B cell (primary cell): ENCODE results near the gene ATF6B. TPM values are rescaled to one million over a fixed set of nuclear protein-coding genes. Genes with fewer than 3 reads are reported as not detected.

ENCODE experiments used
- ATAC-seq: fragments of 200-7000 bp; cut with Tn5 transposase; one replicate; pipeline ENCODE4 v1.10.0; 2021; ENCODE audit warnings: low read depth, mild to moderate bottlenecking, moderate number of reproducible peaks, moderate library complexity
- CTCF ChIA-PET: fragments of 350-600 bp; sonication (Branson Sonifier 250); formaldehyde crosslinking; loops from one replicate; lab custom pipeline; 2021; ENCODE audit warnings: antibody characterized with exemption, inconsistent platforms; lab: Charles Lee
- POLR2A ChIA-PET: fragments of 350-600 bp; sonication (Branson Sonifier 250); formaldehyde crosslinking; loops from one replicate; lab custom pipeline; 2021; ENCODE audit warnings: antibody characterized with exemption; lab: Charles Lee
- DNase-seq: peaks from one replicate; pipeline ENCODE4 v3.0.0; 2013
- H2AFZ ChIP-seq: 2 replicates; pipeline ENCODE4 v1.6.1; 2012; ENCODE audit warnings: mild to moderate bottlenecking, low read depth, low read length; ENCODE audit not compliant: insufficient read depth, poor library complexity, severe bottlenecking
- H3K27ac ChIP-seq, 2 donors: 1 replicate in 1 of 2; 2 replicates in 1 of 2; pipeline ENCODE4 v1.5.1; 2012 to 2013; ENCODE audit warnings: low read length in 2 of 2, mild to moderate bottlenecking in 2 of 2, moderate library complexity in 1 of 2
- H3K27me3 ChIP-seq, 4 experiments: fragments of 200-600 bp in 1 of 4; sonication (generic) in 1 of 4; replicated peaks in 1 of 4; 1 replicate in 2 of 4; 2 replicates in 2 of 4; pipeline versions ENCODE4 v1.6.1 to v1.7.0; 2013 to 2016; ENCODE audit warnings: low read length in 3 of 4, mild to moderate bottlenecking in 2 of 4, mixed read lengths in 1 of 4, moderate library complexity in 1 of 4; ENCODE audit not compliant: insufficient read depth in 4 of 4, control insufficient read depth in 3 of 4; ENCODE audit errors: control extremely low read depth in 1 of 4
- H3K36me3 ChIP-seq, 2 experiments: replicated peaks in 1 of 2; 1 replicate in 1 of 2; 2 replicates in 1 of 2; pipeline versions ENCODE4 v1.6.1 to v1.7.1; 2013; ENCODE audit warnings: low read length in 1 of 2; ENCODE audit not compliant: insufficient read depth in 2 of 2, control insufficient read depth in 1 of 2; ENCODE audit errors: control extremely low read depth in 1 of 2, extremely low read depth in 1 of 2
- H3K4me1 ChIP-seq, 2 donors: fragments of 200-600 bp in 1 of 2; sonication (generic) in 1 of 2; 1 replicate in 1 of 2; 2 replicates in 1 of 2; pipeline versions ENCODE4 v1.5.1 to v1.6.1; 2013 to 2017; ENCODE audit warnings: low read length in 2 of 2; ENCODE audit not compliant: control insufficient read depth in 2 of 2, insufficient read depth in 2 of 2
- H3K4me2 ChIP-seq: replicated peaks from 2 replicates; pipeline ENCODE3; 2012; ENCODE audit warnings: mild to moderate bottlenecking, low read depth, low read length; ENCODE audit not compliant: poor library complexity, severe bottlenecking
- H3K4me3 ChIP-seq, 5 experiments: fragments of 200-600 bp in 1 of 5; sonication (generic) in 1 of 5; 1 replicate in 3 of 5; 2 replicates in 2 of 5; pipeline versions ENCODE4 v1.5.1 to v1.7.0; 2011 to 2016; ENCODE audit warnings: low read length in 4 of 5, mild to moderate bottlenecking in 4 of 5, low read depth in 2 of 5, control low read depth in 1 of 5, moderate library complexity in 1 of 5; ENCODE audit not compliant: insufficient read depth in 1 of 5; ENCODE audit errors: control extremely low read depth in 1 of 5, extremely low read depth in 1 of 5
- H3K79me2 ChIP-seq: fragments of 200-600 bp; sonication (generic); one replicate; pipeline ENCODE4 v1.6.0; 2016; ENCODE audit warnings: low read length; ENCODE audit not compliant: control insufficient read depth, insufficient read depth
- H3K9ac ChIP-seq: fragments of 200-600 bp; sonication (generic); 2 replicates; pipeline ENCODE4 v1.6.1; 2017; ENCODE audit warnings: mild to moderate bottlenecking, low read length, moderate library complexity
- H3K9me3 ChIP-seq, 3 donors: one replicate each; pipeline versions ENCODE4 v1.6.1 to v1.7.1; 2013; ENCODE audit warnings: low read length in 2 of 3; ENCODE audit not compliant: control insufficient read depth in 2 of 3, insufficient read depth in 1 of 3; ENCODE audit errors: control extremely low read depth in 1 of 3
- H4K20me1 ChIP-seq: 2 replicates; pipeline ENCODE4 v1.6.0; 2012; ENCODE audit warnings: mild to moderate bottlenecking, low read length; ENCODE audit not compliant: insufficient read depth, control insufficient read depth, poor library complexity, severe bottlenecking
- H3K27ac Mint-ChIP-seq: one replicate; pipeline ENCODE4 v1.8.0; 2021; ENCODE audit warnings: mixed read lengths
- H3K27me3 Mint-ChIP-seq: one replicate; pipeline ENCODE4 v1.8.0; 2021; ENCODE audit warnings: mixed read lengths
- H3K4me1 Mint-ChIP-seq: one replicate; pipeline ENCODE4 v1.8.0; 2021; ENCODE audit warnings: mixed read lengths
- H3K4me3 Mint-ChIP-seq: one replicate; pipeline ENCODE4 v1.8.0; 2021; ENCODE audit warnings: mixed read lengths
- H3K9me3 Mint-ChIP-seq: one replicate; pipeline ENCODE4 v1.8.0; 2022; ENCODE audit warnings: mixed read lengths; ENCODE audit not compliant: insufficient read depth
- CTCF ChIP-seq: fragments of 200-600 bp; IDR thresholded peaks from one replicate; pipeline ENCODE4 v1.8.0; 2022; ENCODE audit warnings: antibody characterized with exemption, mild to moderate bottlenecking
- EZH2 ChIP-seq: IDR thresholded peaks from 2 replicates; pipeline ENCODE4 v1.6.1; 2012; ENCODE audit warnings: borderline replicate concordance, low read depth, mild to moderate bottlenecking, moderate library complexity, low read length; ENCODE audit not compliant: insufficient read depth, poor library complexity, severe bottlenecking
- WGBS: methylation state at CpG from one replicate; pipeline ENCODE4 v1.1.5; 2013; ENCODE audit warnings: missing lambda C conversion rate; ENCODE audit not compliant: insufficient coverage; 5-methylcytosine and 5-hydroxymethylcytosine counted together
- intact Hi-C: fragments of 100-400 bp; cut with micrococcal nuclease; formaldehyde crosslinking; loops from one replicate; pipeline ENCODE4 v1.10.0; 2022
- polyA plus RNA-seq: library from polyadenylated mRNA; depleted of rRNA; stranded (reverse); fragments of >200 nt; gene quantifications from 2 replicates; pipeline ENCODE4 v1.2.3, GENCODE V29; 2012
- total RNA-seq, 2 donors: library from RNA; stranded (reverse); fragments of 120-200 nt in 1 of 2; gene quantifications; 1 replicate in 1 of 2; 2 replicates in 1 of 2; pipeline versions ENCODE4 v1.2.3 to v1.2.4, GENCODE V29; 2013 to 2022

The ATF6B gene
- total and polyA plus RNA-seq, 2 donors (not counting 1 experiment from before 2014, with no cell fraction given) = 180 to 201 TPM

- H3K4me1 Mint-ChIP-seq = peaks cover 3% of the 10 kb centered on the region
- H3K27me3 Mint-ChIP-seq = peaks cover 34% of the 10 kb centered on the region
- intact Hi-C loops = no loop called here
- H3K27ac Mint-ChIP-seq = no peak overlapping the region
- WGBS = 92% methylated on average over 2 of the region's 3 CpGs
- peaks cover 0 to 3% (median 2%) of the 10 kb centered on the region in 3 donors for H3K9me3 ChIP-seq
- ChIA-PET CTCF (no interaction called here), POLR2A (interaction anchor here (0.5 kb wide), 1 partner anchor 56 kb away, joined by 5 read pairs; no protein-coding TSS in a partner anchor)
- no peak overlapping the region for H3K9ac ChIP-seq
- H3K4me3 Mint-ChIP-seq = no peak overlapping the region
- no peak overlapping the region for H3K27ac ChIP-seq
- TF ChIP-seq CTCF (no peak), EZH2 (no peak)
- ATAC-seq = no peak
- no peaks in the 10 kb centered on the region for H3K36me3 ChIP-seq
- H3K27me3 ChIP-seq = peaks cover 0 to 42% (median 12%) of the 10 kb centered on the region in 4 experiments
- no peaks in the 10 kb centered on the region for H3K79me2 ChIP-seq
- no peak overlapping the region for H2AFZ ChIP-seq
- H3K4me3 ChIP-seq = no peak overlapping the region
- no peaks in the 10 kb centered on the region for H4K20me1 ChIP-seq
- peaks cover 0 to 16% of the 10 kb centered on the region in 2 donors for H3K4me1 ChIP-seq
- DNase-seq = no peak
- H3K4me2 ChIP-seq = no peak overlapping the region
- H3K9me3 Mint-ChIP-seq = no peaks in the 10 kb centered on the region
These were observed 30.7 kb downstream of the ATF6B start for GRCh38 chr6:32097364-32097763.

GRCh38 chr6:32096394-32097258, 31.4 kb downstream of the ATF6B start:
- Mint-ChIP-seq H3K4me1 (peaks cover 3% of the 10 kb centered on the region), H3K4me3 (no peak overlapping the region), H3K27ac (no peak overlapping the region), H3K27me3 (peaks cover 40% of the 10 kb centered on the region), H3K9me3 (no peaks in the 10 kb centered on the region)
- WGBS = 28% methylated on average over 90 of the region's 90 CpGs
- DNase-seq (no peak), ATAC-seq (no peak)
- TF ChIP-seq CTCF (no peak), EZH2 (no peak)
- Histone ChIP-seq H3K9ac (no peak overlapping the region), H3K27me3 (peaks cover 0 to 38% (median 13%) of the 10 kb centered on the region in 4 experiments), H3K4me3 (peak overlapping the region in 1 of 5 experiments; percentile 3), H4K20me1 (no peaks in the 10 kb centered on the region), H3K79me2 (no peaks in the 10 kb centered on the region), H3K4me1 (peaks cover 0 to 16% of the 10 kb centered on the region in 2 donors), H3K9me3 (peaks cover 0 to 3% (median 0%) of the 10 kb centered on the region in 3 donors), H2AFZ (peak overlapping the region; percentile 33), H3K27ac (no peak overlapping the region), H3K4me2 (peak overlapping the region; percentile 47), H3K36me3 (no peaks in the 10 kb centered on the region)
- ChIA-PET POLR2A (no interaction called here), CTCF (no interaction called here)
- intact Hi-C loops = no loop called here
